ENCODE data around the gene RCAN3.

The RCAN3 gene

GRCh38 chr1:24578846-24579245 is 76.2 kb downstream of the RCAN3 start:
- DNase-seq (ENCODE audit: low read depth in 2 of 2): no peak

- DNase-seq (ENCODE audit: low read depth in 2 of 2): no peak
Observed at GRCh38 chr1:24580756-24581155, 78.1 kb downstream of the RCAN3 start.

GRCh38 chr1:24584171-24584647 is 81.6 kb downstream of the RCAN3 start:
- DNase-seq (ENCODE audit: low read depth in 2 of 2): no peak

DNA sequence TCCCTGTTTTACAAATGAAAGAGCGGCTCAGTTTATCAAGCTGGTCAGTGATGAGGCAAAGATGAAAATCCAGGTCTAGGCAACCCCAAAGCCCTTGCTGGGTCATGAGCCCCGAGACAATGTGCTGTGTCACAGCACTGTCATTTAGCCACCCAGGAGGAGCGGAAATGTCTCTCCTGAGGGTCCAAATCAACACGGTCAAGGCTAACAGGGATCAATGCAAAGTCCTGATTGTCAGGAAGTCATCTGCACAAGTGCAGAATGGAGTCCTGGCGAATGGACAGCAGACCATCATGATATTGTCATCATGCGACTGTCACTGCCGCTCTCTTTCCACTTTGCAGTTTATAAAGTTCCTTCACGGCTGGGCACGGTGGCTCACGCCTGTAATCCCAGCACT is 83.5 kb downstream of the RCAN3 start:
- DNase-seq (ENCODE audit: low read depth in 2 of 2): no peak

- DNase-seq (ENCODE audit: low read depth in 2 of 2): peak; percentile 13 to 19
Observed at GRCh38 chr1:24586970-24587820, 84.6 kb downstream of the RCAN3 start.

DNA sequence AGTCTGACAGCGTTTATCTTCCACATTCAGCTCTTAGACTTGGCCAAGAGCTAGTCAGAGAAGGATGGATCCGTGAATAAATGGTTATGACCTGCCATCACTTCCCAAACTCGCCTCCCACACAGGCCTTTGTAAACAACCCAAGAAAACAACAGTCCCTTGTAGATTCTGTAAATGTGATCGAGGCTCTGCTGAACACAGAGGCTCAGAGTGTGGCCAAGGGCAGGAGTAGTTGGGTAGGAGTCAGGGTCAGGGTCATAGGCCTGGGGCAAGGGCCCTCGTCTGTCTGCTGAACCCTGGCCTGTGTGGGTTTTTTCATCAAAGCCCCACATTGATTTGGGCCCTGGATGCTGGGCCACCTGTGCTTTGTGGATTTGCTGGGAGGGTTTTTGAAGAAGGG is 85.9 kb downstream of the RCAN3 start:
- DNase-seq (ENCODE audit: low read depth in 2 of 2): no peak

GRCh38 chr1:24589200-24589599 is 86.6 kb downstream of the RCAN3 start:
- DNase-seq (ENCODE audit: low read depth in 2 of 2): no peak
